ENCODE results near the gene TPRN.

TPRN gene

GRCh38 chr9:137195525-137196220, 4.9 kb downstream of the TPRN start:
- Histone ChIP-seq H3K4me1 (ENCODE audit: control extremely low read depth in 1 of 4, control insufficient read depth in 4 of 4, insufficient read depth in 4 of 4, low read length in 3 of 4) (peaks cover 0 to 25% (median 12%) of the 10 kb centered on the region in 4 experiments), H3K27ac (ENCODE audit: insufficient read depth in 1 of 2, low read depth in 1 of 2, low read length in 2 of 2, poor library complexity in 1 of 2, severe bottlenecking in 2 of 2) (no peak overlapping the region), H3K36me3 (ENCODE audit: control insufficient read depth in 4 of 4, insufficient read depth in 4 of 4, low read length in 3 of 4) (peaks cover 0 to 24% (median 8%) of the 10 kb centered on the region in 4 experiments), H3K9me3 (ENCODE audit: control extremely low read depth in 1 of 5, control insufficient read depth in 4 of 5, insufficient read depth in 2 of 5, low read depth in 1 of 5, low read length in 4 of 5) (no peaks in the 10 kb centered on the region), H3K27me3 (replicated peaks in 2 of 5; ENCODE audit: control insufficient read depth in 4 of 5, insufficient read depth in 5 of 5, low read length in 4 of 5) (peaks cover 0 to 9% (median 0%) of the 10 kb centered on the region in 5 experiments), H3K4me3 (ENCODE audit: control insufficient read depth in 1 of 7, extremely low read depth in 1 of 7, insufficient read depth in 4 of 7, low read depth in 2 of 7, low read length in 6 of 7) (no peak overlapping the region)
- CTCF ChIA-PET, result interaction anchor here (1.4 to 2.8 kb wide), 2 partner anchors 32 to 41 kb away, joined by 6 to 9 read pairs; partner anchors contain the start of gene RNF224
- no peak for DNase-seq
- 98% methylated on average over 20 of the region's 21 CpGs for WGBS (ENCODE audit: insufficient coverage)
- POLR2A ChIA-PET, result interaction anchor here (1.0 kb wide), 1 partner anchor 10 kb away, joined by 3 read pairs; the partner anchor contains the start of genes NDOR1 and TMEM203

GRCh38 chr9:137194909-137195308, 5.6 kb downstream of the TPRN start:
- peaks cover 0 to 32% (median 13%) of the 10 kb centered on the region in 4 experiments for H3K36me3 ChIP-seq (ENCODE audit: control insufficient read depth in 4 of 4, insufficient read depth in 4 of 4, low read length in 3 of 4)
- H3K27ac ChIP-seq (ENCODE audit: insufficient read depth in 1 of 2, low read depth in 1 of 2, low read length in 2 of 2, poor library complexity in 1 of 2, severe bottlenecking in 2 of 2), result no peak overlapping the region
- H3K4me1 ChIP-seq (ENCODE audit: control extremely low read depth in 1 of 4, control insufficient read depth in 4 of 4, insufficient read depth in 4 of 4, low read length in 3 of 4), result peaks cover 0 to 33% (median 18%) of the 10 kb centered on the region in 4 experiments
- H3K9me3 ChIP-seq (ENCODE audit: control extremely low read depth in 1 of 5, control insufficient read depth in 4 of 5, insufficient read depth in 2 of 5, low read depth in 1 of 5, low read length in 4 of 5), result no peaks in the 10 kb centered on the region
- 97% methylated on average over 8 of the region's 10 CpGs for WGBS (ENCODE audit: insufficient coverage)
- no peak overlapping the region for H3K4me3 ChIP-seq (ENCODE audit: control insufficient read depth in 1 of 7, extremely low read depth in 1 of 7, insufficient read depth in 4 of 7, low read depth in 2 of 7, low read length in 6 of 7)
- ChIA-PET POLR2A (no interaction called here), CTCF (interaction anchor here (1.2 to 1.8 kb wide), 4 partner anchors 13 to 75 kb away, joined by 3 to 6 read pairs (median 4); partner anchors contain the start of genes RNF208 and RNF224)
- peaks cover 0 to 9% (median 0%) of the 10 kb centered on the region in 5 experiments for H3K27me3 ChIP-seq (replicated peaks in 2 of 5; ENCODE audit: control insufficient read depth in 4 of 5, insufficient read depth in 5 of 5, low read length in 4 of 5)
- DNase-seq, result no peak

- WGBS (ENCODE audit: insufficient coverage), result 93% methylated on average over 13 of the region's 16 CpGs
- ChIA-PET CTCF (interaction anchor here (1.2 to 1.8 kb wide), 4 partner anchors 13 to 74 kb away, joined by 3 to 6 read pairs (median 4); partner anchors contain the start of genes RNF208 and RNF224), POLR2A (no interaction called here)
- H3K4me1 ChIP-seq (ENCODE audit: control extremely low read depth in 1 of 4, control insufficient read depth in 4 of 4, insufficient read depth in 4 of 4, low read length in 3 of 4), result peaks cover 3 to 33% (median 18%) of the 10 kb centered on the region in 4 experiments
- no peak for DNase-seq
- no peak overlapping the region for H3K4me3 ChIP-seq (ENCODE audit: control insufficient read depth in 1 of 7, extremely low read depth in 1 of 7, insufficient read depth in 4 of 7, low read depth in 2 of 7, low read length in 6 of 7)
- H3K36me3 ChIP-seq (ENCODE audit: control insufficient read depth in 4 of 4, insufficient read depth in 4 of 4, low read length in 3 of 4), result peaks cover 0 to 35% (median 14%) of the 10 kb centered on the region in 4 experiments
- H3K27me3 ChIP-seq (replicated peaks in 2 of 5; ENCODE audit: control insufficient read depth in 4 of 5, insufficient read depth in 5 of 5, low read length in 4 of 5), result peaks cover 0 to 4% (median 0%) of the 10 kb centered on the region in 5 experiments
- H3K27ac ChIP-seq (ENCODE audit: insufficient read depth in 1 of 2, low read depth in 1 of 2, low read length in 2 of 2, poor library complexity in 1 of 2, severe bottlenecking in 2 of 2), result no peak overlapping the region
- H3K9me3 ChIP-seq (ENCODE audit: control extremely low read depth in 1 of 5, control insufficient read depth in 4 of 5, insufficient read depth in 2 of 5, low read depth in 1 of 5, low read length in 4 of 5), result no peaks in the 10 kb centered on the region
Measured at GRCh38 chr9:137194388-137194787, 6.2 kb downstream of the TPRN start.

- peaks cover 3 to 31% (median 19%) of the 10 kb centered on the region in 4 experiments for H3K4me1 ChIP-seq (ENCODE audit: control extremely low read depth in 1 of 4, control insufficient read depth in 4 of 4, insufficient read depth in 4 of 4, low read length in 3 of 4)
- no peak overlapping the region for H3K27ac ChIP-seq (ENCODE audit: insufficient read depth in 1 of 2, low read depth in 1 of 2, low read length in 2 of 2, poor library complexity in 1 of 2, severe bottlenecking in 2 of 2)
- H3K9me3 ChIP-seq (ENCODE audit: control extremely low read depth in 1 of 5, control insufficient read depth in 4 of 5, insufficient read depth in 2 of 5, low read depth in 1 of 5, low read length in 4 of 5), result no peaks in the 10 kb centered on the region
- WGBS (ENCODE audit: insufficient coverage), result 98% methylated on average over 12 of the region's 14 CpGs
- CTCF ChIA-PET, result interaction anchor here (1.2 to 2.5 kb wide), 4 partner anchors 14 to 74 kb away, joined by 3 to 12 read pairs (median 4); partner anchors contain the start of genes RNF208 and RNF224
- peaks cover 0 to 35% (median 14%) of the 10 kb centered on the region in 4 experiments for H3K36me3 ChIP-seq (ENCODE audit: control insufficient read depth in 4 of 4, insufficient read depth in 4 of 4, low read length in 3 of 4)
- H3K4me3 ChIP-seq (ENCODE audit: control insufficient read depth in 1 of 7, extremely low read depth in 1 of 7, insufficient read depth in 4 of 7, low read depth in 2 of 7, low read length in 6 of 7), result no peak overlapping the region
- DNase-seq, result no peak
- no peaks in the 10 kb centered on the region for H3K27me3 ChIP-seq (replicated peaks in 2 of 5; ENCODE audit: control insufficient read depth in 4 of 5, insufficient read depth in 5 of 5, low read length in 4 of 5)
- POLR2A ChIA-PET, result no interaction called here
Measured at GRCh38 chr9:137193771-137194170, 6.8 kb downstream of the TPRN start.

GRCh38 chr9:137192859-137193258, 7.7 kb downstream of the TPRN start:
- Histone ChIP-seq H3K27ac (ENCODE audit: insufficient read depth in 1 of 2, low read depth in 1 of 2, low read length in 2 of 2, poor library complexity in 1 of 2, severe bottlenecking in 2 of 2) (no peak overlapping the region), H3K4me3 (ENCODE audit: control insufficient read depth in 1 of 7, extremely low read depth in 1 of 7, insufficient read depth in 4 of 7, low read depth in 2 of 7, low read length in 6 of 7) (no peak overlapping the region), H3K9me3 (ENCODE audit: control extremely low read depth in 1 of 5, control insufficient read depth in 4 of 5, insufficient read depth in 2 of 5, low read depth in 1 of 5, low read length in 4 of 5) (no peaks in the 10 kb centered on the region), H3K4me1 (ENCODE audit: control extremely low read depth in 1 of 4, control insufficient read depth in 4 of 4, insufficient read depth in 4 of 4, low read length in 3 of 4) (peaks cover 3 to 25% (median 21%) of the 10 kb centered on the region in 4 experiments), H3K27me3 (replicated peaks in 2 of 5; ENCODE audit: control insufficient read depth in 4 of 5, insufficient read depth in 5 of 5, low read length in 4 of 5) (no peaks in the 10 kb centered on the region), H3K36me3 (ENCODE audit: control insufficient read depth in 4 of 4, insufficient read depth in 4 of 4, low read length in 3 of 4) (peaks cover 0 to 35% (median 14%) of the 10 kb centered on the region in 4 experiments)
- DNase-seq, result no peak
- POLR2A ChIA-PET, result interaction anchor here (0.6 kb wide), 1 partner anchor 358 kb away, joined by 7 read pairs; no protein-coding TSS in a partner anchor
- WGBS (ENCODE audit: insufficient coverage), result 100% methylated on average over 1 of the region's 2 CpGs
- CTCF ChIA-PET, result interaction anchor here (1.3 to 2.5 kb wide), 3 partner anchors 11 to 34 kb away, joined by 3 to 12 read pairs (median 5); partner anchors contain the start of gene RNF224

GRCh38 chr9:137192448-137192780, 8.1 kb downstream of the TPRN start:
- no peak overlapping the region for H3K4me3 ChIP-seq (ENCODE audit: control insufficient read depth in 1 of 7, extremely low read depth in 1 of 7, insufficient read depth in 4 of 7, low read depth in 2 of 7, low read length in 6 of 7)
- no peak overlapping the region for H3K27ac ChIP-seq (ENCODE audit: insufficient read depth in 1 of 2, low read depth in 1 of 2, low read length in 2 of 2, poor library complexity in 1 of 2, severe bottlenecking in 2 of 2)
- ChIA-PET CTCF (interaction anchor here (1.3 to 2.5 kb wide), 3 partner anchors 12 to 34 kb away, joined by 3 to 12 read pairs (median 5); partner anchors contain the start of gene RNF224), POLR2A (interaction anchor here (0.6 kb wide), 1 partner anchor 357 kb away, joined by 7 read pairs; no protein-coding TSS in a partner anchor)
- peaks cover 0 to 35% (median 14%) of the 10 kb centered on the region in 4 experiments for H3K36me3 ChIP-seq (ENCODE audit: control insufficient read depth in 4 of 4, insufficient read depth in 4 of 4, low read length in 3 of 4)
- H3K4me1 ChIP-seq (ENCODE audit: control extremely low read depth in 1 of 4, control insufficient read depth in 4 of 4, insufficient read depth in 4 of 4, low read length in 3 of 4), result peaks cover 3 to 27% (median 25%) of the 10 kb centered on the region in 4 experiments
- DNase-seq, result no peak
- 98% methylated on average over 10 of the region's 10 CpGs for WGBS (ENCODE audit: insufficient coverage)
- H3K9me3 ChIP-seq (ENCODE audit: control extremely low read depth in 1 of 5, control insufficient read depth in 4 of 5, insufficient read depth in 2 of 5, low read depth in 1 of 5, low read length in 4 of 5), result no peaks in the 10 kb centered on the region
- H3K27me3 ChIP-seq (replicated peaks in 2 of 5; ENCODE audit: control insufficient read depth in 4 of 5, insufficient read depth in 5 of 5, low read length in 4 of 5), result no peaks in the 10 kb centered on the region

Data from common myeloid progenitor, CD34-positive (primary cell).